Ishikawa (cell line): ENCODE data around the gene RNF4.

Experiments
- CREB1 ChIP-seq: IDR thresholded peaks from 2 replicates; pipeline ENCODE4 v1.6.1; 2012; ENCODE audit warnings: low read depth
- EP300 ChIP-seq: IDR thresholded peaks from 2 replicates; pipeline ENCODE4 v1.6.1; 2012; ENCODE audit warnings: borderline replicate concordance
- FOXM1 ChIP-seq: IDR thresholded peaks from 2 replicates; pipeline ENCODE4 v1.6.1; 2012; ENCODE audit warnings: low read depth, borderline replicate concordance
- MAX ChIP-seq: IDR thresholded peaks from 2 replicates; pipeline ENCODE4 v1.6.1; 2012
- NFIC ChIP-seq: IDR thresholded peaks from 2 replicates; pipeline ENCODE4 v1.6.1; 2012
- RAD21 ChIP-seq: IDR thresholded peaks from 2 replicates; pipeline ENCODE4 v1.6.1; 2012; ENCODE audit warnings: low read depth
- REST ChIP-seq: IDR thresholded peaks from 2 replicates; pipeline ENCODE4 v1.6.1; 2012; ENCODE audit warnings: low read depth, mild to moderate bottlenecking
- TAF1 ChIP-seq: IDR thresholded peaks from 2 replicates; pipeline ENCODE4 v1.6.1; 2012; ENCODE audit warnings: low read depth, mild to moderate bottlenecking
- TCF12 ChIP-seq: IDR thresholded peaks from 2 replicates; pipeline ENCODE4 v1.6.1; 2012; ENCODE audit warnings: low read depth
- TEAD4 ChIP-seq: IDR thresholded peaks from 2 replicates; pipeline ENCODE4 v1.6.1; 2012
- USF1 ChIP-seq: IDR thresholded peaks from 2 replicates; pipeline ENCODE4 v1.6.1; 2012
- YY1 ChIP-seq: IDR thresholded peaks from 2 replicates; pipeline ENCODE4 v1.6.1; 2012; ENCODE audit warnings: low read depth
- ZBTB7A ChIP-seq: IDR thresholded peaks from 2 replicates; pipeline ENCODE4 v1.6.1; 2012; ENCODE audit warnings: low read depth

GRCh38 chr4:2459589-2460349, 9.1 kb upstream of the RNF4 start:
- no peak for TF ChIP-seq REST
- TF ChIP-seq USF1, result no peak
- TF ChIP-seq YY1, result no peak
- no peak for TF ChIP-seq RAD21
- TF ChIP-seq TEAD4, result no peak
- TF ChIP-seq ZBTB7A, result no peak
- TF ChIP-seq MAX, result no peak
- no peak for TF ChIP-seq NFIC
- TF ChIP-seq FOXM1, result no peak
- TF ChIP-seq TAF1, result no peak
- TF ChIP-seq TCF12, result no peak
- no peak for TF ChIP-seq EP300
- TF ChIP-seq CREB1, result no peak
